Measurements from ENCODE around the gene DDX51. TPM values are rescaled to one million over a fixed set of nuclear protein-coding genes. Genes with fewer than 3 reads are reported as not detected.
"Not testable (repeated sequence)": the region's sequence is repeated elsewhere in the genome, so short reads cannot be mapped to it uniquely, and the experiment has no call there.

The DDX51 gene
- total RNA-seq, 1 donor from 2014 or later: 8.6 TPM

DNA sequence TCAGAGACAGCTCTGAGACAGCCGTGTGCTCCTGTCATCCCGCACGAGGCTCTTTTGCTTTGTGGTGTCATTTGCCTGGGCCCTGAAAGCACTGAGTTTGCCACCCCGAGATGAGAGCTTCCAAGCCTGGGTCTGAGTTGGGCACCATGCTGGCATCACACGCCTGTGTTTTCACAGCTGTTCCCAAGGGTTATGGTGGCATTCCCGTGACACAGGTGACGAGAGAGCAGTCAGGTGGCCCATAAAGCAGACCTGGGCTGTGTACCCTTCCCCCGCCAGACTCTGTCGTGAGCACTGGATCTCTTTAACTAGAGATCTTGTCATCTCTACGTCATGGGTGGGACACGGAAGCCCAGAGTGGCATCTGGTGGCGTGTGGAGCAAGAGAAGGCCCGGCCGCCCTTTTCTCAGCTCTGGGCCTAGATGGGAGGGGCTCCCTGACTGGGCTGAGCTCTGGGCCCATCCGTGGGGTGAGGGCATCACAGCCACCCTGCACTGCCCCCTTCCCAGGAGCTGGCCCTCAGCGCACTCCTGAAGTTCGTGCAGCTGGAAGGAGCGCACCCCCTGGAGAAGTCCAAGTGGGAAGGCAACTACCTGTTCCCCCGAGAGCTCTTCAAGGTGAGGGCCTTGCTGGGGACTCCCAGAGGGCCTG lies 2.8 kb upstream of the DDX51 start:
- no peak for ATAC-seq
- intact Hi-C loops (cut with micrococcal nuclease): no loop called here

GRCh38 chr12:132146098-132146497 lies 2.0 kb upstream of the DDX51 start:
- ATAC-seq (no peak), DNase-seq (no peak)
- intact Hi-C loops (cut with micrococcal nuclease): no loop called here

More for the DNA sequence above, 2.8 kb upstream of the DDX51 start:
- DNase-seq: peak; percentile 25

GRCh38 chr12:132145334-132145733 lies 1.2 kb upstream of the DDX51 start:
- intact Hi-C loops (cut with micrococcal nuclease): no loop called here
- ATAC-seq (no peak), DNase-seq (peak; percentile 25)

GRCh38 chr12:132144810-132145168 lies 670 bp upstream of the DDX51 start:
- peak; percentile 31 for DNase-seq
- intact Hi-C loops (cut with micrococcal nuclease): no loop called here
- peak; percentile 2 for ATAC-seq

- DNase-seq: no peak
- no peak for ATAC-seq
- intact Hi-C loops (cut with micrococcal nuclease): no loop called here
These were observed 615 bp downstream of the DDX51 start for GRCh38 chr12:132143336-132144071.

DNA sequence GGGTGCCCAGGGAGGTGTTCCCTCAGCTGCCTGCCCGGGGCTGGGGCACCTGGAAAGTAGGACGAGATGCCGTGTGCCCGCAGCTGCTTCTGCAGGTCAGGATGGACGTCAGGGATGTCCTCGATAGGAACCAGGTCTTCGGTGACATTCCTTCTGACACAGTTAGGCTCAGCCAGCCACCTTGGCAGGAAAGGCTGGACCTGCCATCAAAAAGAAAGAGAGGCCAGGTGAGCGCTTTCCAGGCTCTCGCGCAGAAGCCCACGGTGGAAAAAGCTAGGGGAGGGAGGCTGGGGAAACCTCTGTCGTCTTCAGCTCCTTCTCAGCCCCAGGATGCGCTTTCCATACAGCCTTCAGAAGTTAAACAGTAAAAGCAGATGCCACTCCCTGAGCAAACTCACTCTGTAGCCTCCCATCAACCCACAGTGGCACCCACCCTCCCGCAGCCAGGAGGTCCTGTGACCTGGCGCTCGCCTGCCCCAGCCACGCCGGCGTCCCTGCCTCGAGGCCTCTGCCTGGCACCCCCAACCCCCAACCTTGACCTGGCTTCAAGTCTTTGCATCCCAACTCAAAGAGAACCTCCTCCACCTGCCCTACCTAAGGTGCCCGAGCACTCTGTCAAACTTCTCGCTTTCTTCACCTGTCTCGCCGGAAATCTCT lies 1.3 kb downstream of the DDX51 start:
- ATAC-seq (no peak), DNase-seq (no peak)
- intact Hi-C loops (cut with micrococcal nuclease): no loop called here

- DNase-seq (no peak), ATAC-seq (no peak)
- intact Hi-C loops (cut with micrococcal nuclease): no loop called here
These were observed 2.0 kb downstream of the DDX51 start for GRCh38 chr12:132141976-132142678.

DNA sequence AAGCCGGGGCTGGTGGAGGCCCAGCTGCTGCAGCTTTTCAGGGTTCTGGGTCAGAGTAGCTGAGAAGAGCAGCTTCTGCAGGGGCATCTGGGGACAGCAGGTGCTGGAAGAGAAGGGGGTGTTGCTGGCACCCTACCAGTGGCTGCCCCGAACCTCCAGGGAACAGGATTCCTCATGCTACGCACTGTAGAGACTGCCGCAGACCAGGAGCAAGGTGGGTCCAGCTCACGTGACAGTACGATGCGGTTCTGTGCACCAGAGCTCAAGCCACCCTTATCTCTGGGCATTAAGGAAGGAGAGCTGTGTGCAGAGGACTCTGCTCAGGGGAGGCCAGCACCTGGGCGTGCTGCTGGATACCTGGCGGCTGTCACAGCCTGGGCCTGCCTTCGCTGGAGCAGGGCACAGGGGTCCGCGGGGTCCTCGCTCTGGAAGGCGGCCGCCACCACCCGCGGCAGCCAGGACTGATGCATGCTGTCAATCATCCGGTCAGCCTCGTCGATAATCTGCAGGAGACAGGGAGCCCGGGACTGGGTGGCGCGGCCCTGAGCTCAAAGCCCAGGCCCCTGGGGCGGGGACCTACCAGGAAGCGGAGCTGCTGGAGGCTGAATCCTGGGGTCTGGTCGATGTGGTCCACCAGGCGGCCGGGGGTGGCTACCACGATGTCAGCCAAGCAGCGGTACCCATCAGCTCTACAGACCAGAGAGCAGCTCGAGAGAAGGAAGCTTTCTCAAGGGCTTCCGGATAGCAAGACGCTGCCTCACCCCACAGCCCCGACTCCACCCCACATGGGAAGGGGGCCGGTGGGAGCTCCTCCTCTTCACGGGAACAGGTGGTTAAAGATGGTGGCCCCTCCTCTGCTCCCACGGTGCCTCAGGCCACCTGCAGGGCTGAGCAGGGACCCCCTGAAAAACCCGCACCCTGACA lies 2.9 kb downstream of the DDX51 start:
- intact Hi-C loops (cut with micrococcal nuclease): no loop called here
- ATAC-seq (no peak), DNase-seq (no peak)

DNA sequence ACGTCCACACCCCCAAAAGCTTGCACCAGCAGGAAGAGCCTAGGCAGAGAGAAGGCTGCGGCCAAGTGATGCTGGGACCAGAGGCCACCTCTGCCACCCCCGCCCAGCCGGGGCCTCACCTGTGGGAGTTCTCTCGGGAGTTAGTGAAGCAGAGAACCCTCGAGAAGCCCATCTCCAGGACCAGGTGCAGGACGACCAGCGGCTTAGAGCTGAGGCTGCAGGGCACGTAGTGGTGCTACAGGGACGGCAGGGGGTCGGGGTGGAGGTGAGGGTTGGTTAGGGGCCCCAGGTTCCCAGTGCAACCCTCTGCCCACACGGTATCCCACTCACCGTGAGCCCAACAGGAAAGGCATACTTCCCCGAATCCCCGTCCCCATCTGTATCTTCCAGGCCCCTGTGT lies 3.6 kb downstream of the DDX51 start:
- intact Hi-C loops (cut with micrococcal nuclease): no loop called here
- ATAC-seq (no peak), DNase-seq (no peak)

DNA sequence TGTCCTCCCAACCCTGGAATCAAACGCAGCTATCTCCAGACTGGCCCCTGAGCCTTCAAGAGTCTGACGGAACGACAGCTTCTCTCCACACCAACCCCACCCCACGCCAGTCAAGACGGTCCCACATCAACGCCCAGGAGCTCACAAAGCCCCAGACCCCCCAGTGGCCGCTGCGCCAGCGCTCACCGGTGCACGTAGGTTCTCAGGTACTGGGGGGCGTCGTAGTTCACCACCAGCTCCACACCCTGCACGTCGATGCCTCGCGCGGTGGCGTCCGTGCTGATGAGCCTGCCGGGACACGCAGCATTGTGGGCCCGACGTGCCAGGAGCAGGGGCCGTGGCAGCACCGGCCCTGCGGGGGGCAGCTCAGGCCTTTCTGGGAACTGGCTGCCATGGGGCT lies 4.2 kb downstream of the DDX51 start:
- DNase-seq: no peak
- ATAC-seq: no peak
- intact Hi-C loops (cut with micrococcal nuclease): no loop called here

DNA sequence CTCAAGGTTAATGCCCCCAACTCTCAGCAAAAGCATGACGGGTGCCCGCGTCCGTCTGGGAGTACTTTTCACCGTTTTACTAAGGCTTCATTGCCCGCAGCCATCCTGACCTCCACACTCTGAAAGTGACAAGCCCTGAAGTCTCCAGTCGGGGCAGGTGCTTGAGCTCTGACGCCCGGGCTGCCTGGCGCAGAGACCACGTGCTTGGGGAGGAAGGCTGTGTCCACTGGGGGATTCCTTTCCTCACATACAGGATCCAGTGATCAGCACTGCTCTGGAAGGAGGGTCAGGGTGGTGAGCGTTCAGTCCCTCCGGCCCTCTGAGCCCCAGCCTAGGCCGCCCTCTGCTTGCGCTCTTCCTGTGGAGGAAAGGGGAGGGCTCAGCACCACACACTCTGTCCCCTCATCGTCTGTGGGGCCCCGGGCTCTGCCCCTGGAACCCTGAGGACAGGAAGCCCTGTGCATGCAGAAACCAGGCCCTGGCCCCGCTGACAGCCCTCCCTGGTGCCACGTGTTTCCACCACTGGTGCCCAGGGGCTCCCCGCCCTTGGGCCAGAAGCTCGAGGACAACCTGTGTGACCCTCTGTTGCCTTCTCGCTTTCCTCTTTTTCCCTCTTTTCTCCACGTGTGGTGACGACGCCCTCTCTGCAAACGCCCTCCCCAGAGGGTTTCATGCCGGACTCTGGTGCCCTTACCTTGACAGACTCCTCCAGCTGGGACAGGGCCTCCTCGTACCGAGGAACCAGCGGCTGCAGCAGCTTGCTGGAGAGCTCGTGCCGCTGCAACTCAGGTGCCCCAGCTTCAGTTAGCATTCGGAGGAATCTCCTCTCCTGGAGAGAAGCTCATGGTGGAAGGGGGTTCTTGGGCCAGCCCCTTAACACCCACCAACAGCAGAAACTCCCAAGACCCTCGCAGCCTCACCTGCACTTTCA lies 4.9 kb downstream of the DDX51 start:
- ATAC-seq: no peak

DNA sequence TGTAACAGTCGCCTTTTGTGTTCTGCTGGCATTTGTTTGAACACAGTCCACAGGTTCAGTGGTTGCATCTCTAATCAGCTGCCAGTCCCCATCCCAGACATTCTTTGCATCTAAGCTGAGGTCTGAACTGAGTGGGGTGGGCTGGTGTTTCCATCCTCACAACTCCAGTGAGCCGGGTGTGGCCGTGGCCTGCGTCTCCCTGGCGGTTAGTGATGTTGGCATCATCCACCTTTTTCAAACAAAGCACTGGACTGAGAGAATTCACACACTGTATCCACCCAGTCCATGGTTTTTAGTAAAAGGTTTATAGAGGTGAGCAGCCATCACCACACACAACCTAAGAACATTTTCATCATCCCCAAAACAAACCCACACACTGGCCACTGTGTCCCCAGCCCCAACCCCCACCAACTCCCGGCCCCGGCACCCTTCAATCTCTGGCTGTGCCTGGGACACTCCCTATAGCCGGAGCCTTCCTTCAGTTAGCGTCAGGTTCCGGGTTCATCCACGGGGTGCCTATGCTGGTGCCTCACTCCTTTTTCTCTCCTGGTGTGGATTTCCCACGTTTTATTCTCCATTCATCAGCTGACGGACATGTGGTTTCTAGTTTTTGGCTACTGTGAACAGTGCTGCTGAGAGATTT lies 6.5 kb downstream of the DDX51 start:
- ATAC-seq: no peak
- no peak for DNase-seq

More for the DNA sequence above, 4.9 kb downstream of the DDX51 start:
- DNase-seq: no peak
- intact Hi-C loops (cut with micrococcal nuclease): no loop called here

DNA sequence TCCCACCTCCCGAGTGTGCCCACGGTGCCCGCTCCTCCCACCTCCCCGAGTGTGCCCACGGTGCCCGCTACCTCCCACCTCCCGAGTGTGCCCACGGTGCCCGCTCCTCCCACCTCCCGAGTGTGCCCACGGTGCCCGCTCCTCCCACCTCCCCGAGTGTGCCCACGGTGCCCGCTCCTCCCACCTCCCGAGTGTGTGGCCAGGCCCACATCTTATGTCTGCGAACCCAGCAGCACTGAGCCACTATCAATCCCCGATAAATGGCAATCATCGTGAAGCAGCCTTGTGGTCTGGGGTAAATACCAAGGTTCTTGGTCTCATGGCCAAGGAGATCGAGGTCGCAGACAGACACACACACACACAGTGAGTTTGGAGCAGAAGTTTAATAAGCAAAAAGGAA lies 7.9 kb downstream of the DDX51 start:
- intact Hi-C loops (cut with micrococcal nuclease); DNase-seq; ATAC-seq: not testable (repeated sequence)

More for the DNA sequence above, 6.5 kb downstream of the DDX51 start:
- intact Hi-C loops (cut with micrococcal nuclease): no loop called here

DNA sequence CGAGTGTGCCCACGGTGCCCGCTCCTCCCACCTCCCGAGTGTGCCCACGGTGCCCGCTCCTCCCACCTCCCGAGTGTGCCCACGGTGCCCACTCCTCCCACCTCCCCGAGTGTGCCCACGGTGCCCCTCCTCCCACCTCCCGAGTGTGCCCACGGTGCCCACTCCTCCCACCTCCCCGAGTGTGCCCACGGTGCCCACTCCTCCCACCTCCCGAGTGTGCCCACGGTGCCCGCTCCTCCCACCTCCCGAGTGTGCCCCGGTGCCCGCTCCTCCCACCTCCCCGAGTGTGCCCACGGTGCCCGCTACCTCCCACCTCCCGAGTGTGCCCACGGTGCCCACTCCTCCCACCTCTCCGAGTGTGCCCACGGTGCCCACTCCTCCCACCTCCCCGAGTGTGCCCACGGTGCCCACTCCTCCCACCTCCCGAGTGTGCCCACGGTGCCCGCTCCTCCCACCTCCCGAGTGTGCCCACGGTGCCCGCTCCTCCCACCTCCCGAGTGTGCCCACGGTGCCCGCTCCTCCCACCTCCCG lies 9.4 kb downstream of the DDX51 start:
- DNase-seq; intact Hi-C loops (cut with micrococcal nuclease); ATAC-seq: not testable (repeated sequence)

- ATAC-seq: no peak
- intact Hi-C loops (cut with micrococcal nuclease): no loop called here
- DNase-seq: no peak
These were observed 10.0 kb downstream of the DDX51 start for GRCh38 chr12:132133952-132134652.

- DNase-seq (no peak), ATAC-seq (no peak)
- intact Hi-C loops (cut with micrococcal nuclease): no loop called here
These were observed 11.3 kb downstream of the DDX51 start for GRCh38 chr12:132132609-132133430.

Measured in left ventricle myocardium superior (tissue), 1 donor.